Prostate gland (tissue), 2 donors: ENCODE data around the gene PIK3CA.

Source experiments
- POLR2AphosphoS5 ChIP-seq: sonication (generic); formaldehyde crosslinking; IDR thresholded peaks from one replicate; pipeline ENCODE4 v1.6.1; 2017; ENCODE audit warnings: antibody characterized with exemption
- TF ChIP-seq, protein P1 (sequence below), 4 experiments: fragments of 200-600 bp in 2 of 4; fragments of 450-650 bp in 2 of 4; sonication (generic) in 2 of 4; IDR thresholded peaks; 1 replicate in 3 of 4; 2 replicates in 1 of 4; pipeline ENCODE4 v1.5.1; 2016 to 2019; ENCODE audit warnings: antibody characterized with exemption in 4 of 4, mild to moderate bottlenecking in 2 of 4, moderate library complexity in 2 of 4

DNA sequence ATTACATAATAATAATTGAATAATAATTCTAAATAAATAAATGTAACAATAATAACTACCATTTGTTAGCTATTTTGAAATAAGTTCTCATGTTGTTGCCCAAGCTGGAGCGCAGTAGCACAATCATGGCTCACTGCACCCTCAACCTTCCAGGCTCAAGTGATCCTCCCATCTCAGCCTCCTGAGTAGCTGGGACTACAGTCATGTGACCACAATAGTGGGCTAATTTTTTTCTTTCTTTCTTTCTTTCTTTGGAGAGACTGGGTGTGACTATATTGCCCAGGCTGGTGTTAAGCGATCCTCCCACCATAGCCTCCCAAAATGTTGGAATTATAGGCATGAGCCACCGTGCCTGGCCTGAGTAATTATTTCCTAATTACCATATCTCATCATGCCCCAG lies 133.7 kb downstream of the PIK3CA start:
- TF ChIP-seq, protein P1, sequence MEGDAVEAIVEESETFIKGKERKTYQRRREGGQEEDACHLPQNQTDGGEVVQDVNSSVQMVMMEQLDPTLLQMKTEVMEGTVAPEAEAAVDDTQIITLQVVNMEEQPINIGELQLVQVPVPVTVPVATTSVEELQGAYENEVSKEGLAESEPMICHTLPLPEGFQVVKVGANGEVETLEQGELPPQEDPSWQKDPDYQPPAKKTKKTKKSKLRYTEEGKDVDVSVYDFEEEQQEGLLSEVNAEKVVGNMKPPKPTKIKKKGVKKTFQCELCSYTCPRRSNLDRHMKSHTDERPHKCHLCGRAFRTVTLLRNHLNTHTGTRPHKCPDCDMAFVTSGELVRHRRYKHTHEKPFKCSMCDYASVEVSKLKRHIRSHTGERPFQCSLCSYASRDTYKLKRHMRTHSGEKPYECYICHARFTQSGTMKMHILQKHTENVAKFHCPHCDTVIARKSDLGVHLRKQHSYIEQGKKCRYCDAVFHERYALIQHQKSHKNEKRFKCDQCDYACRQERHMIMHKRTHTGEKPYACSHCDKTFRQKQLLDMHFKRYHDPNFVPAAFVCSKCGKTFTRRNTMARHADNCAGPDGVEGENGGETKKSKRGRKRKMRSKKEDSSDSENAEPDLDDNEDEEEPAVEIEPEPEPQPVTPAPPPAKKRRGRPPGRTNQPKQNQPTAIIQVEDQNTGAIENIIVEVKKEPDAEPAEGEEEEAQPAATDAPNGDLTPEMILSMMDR (IDR thresholded peaks at IDR 0.05) = no peak
- TF ChIP-seq POLR2AphosphoS5 = no peak
